HG02840 (cell line): Measurements from ENCODE around the gene ATP1A3.
"Not testable (repeated sequence)": the region's sequence is repeated elsewhere in the genome, so short reads cannot be mapped to it uniquely, and the experiment has no call there.

Experiments
- ATAC-seq: cut with Tn5 transposase; IDR thresholded peaks from one replicate; pipeline ENCODE4 v1.9.1; 2021; ENCODE audit warnings: mild to moderate bottlenecking, moderate library complexity, moderate number of reproducible peaks; ENCODE audit not compliant: unreplicated experiment, low FRiP score

ATP1A3 gene

GRCh38 chr19:42012747-42013146 lies 18.7 kb upstream of the ATP1A3 start:
- not testable (repeated sequence) for ATAC-seq

GRCh38 chr19:42010245-42011126 lies 16.5 kb upstream of the ATP1A3 start:
- ATAC-seq, result no peak

- ATAC-seq, result no peak
Observed at GRCh38 chr19:42006569-42006968, 12.5 kb upstream of the ATP1A3 start.

GRCh38 chr19:42005504-42005903 lies 11.5 kb upstream of the ATP1A3 start:
- ATAC-seq, result no peak

GRCh38 chr19:42003506-42004294 lies 9.7 kb upstream of the ATP1A3 start:
- no peak for ATAC-seq

- ATAC-seq, result no peak
Observed at GRCh38 chr19:41999878-42000208, 5.8 kb upstream of the ATP1A3 start.

- no peak for ATAC-seq
Observed at GRCh38 chr19:41999071-41999877, 5.2 kb upstream of the ATP1A3 start.

GRCh38 chr19:41998246-41999020 lies 4.4 kb upstream of the ATP1A3 start:
- no peak for ATAC-seq

GRCh38 chr19:41997851-41998229 lies 3.8 kb upstream of the ATP1A3 start:
- ATAC-seq, result no peak

- no peak for ATAC-seq
Observed at GRCh38 chr19:41997121-41997850, 3.3 kb upstream of the ATP1A3 start.

GRCh38 chr19:41995959-41996797 lies 2.1 kb upstream of the ATP1A3 start:
- no peak for ATAC-seq

- ATAC-seq, result no peak
Observed at GRCh38 chr19:41994994-41995958, 1.2 kb upstream of the ATP1A3 start.

GRCh38 chr19:41994521-41994971 lies 516 bp upstream of the ATP1A3 start:
- no peak for ATAC-seq

- ATAC-seq, result not testable (repeated sequence)
Observed at GRCh38 chr19:41991925-41992569, 2.0 kb downstream of the ATP1A3 start.

GRCh38 chr19:41991025-41991424 lies 3.0 kb downstream of the ATP1A3 start:
- ATAC-seq, result no peak

GRCh38 chr19:41990615-41991014 lies 3.4 kb downstream of the ATP1A3 start:
- no peak for ATAC-seq

GRCh38 chr19:41990028-41990427 lies 4.0 kb downstream of the ATP1A3 start:
- ATAC-seq, result no peak
